H9 (cell line): ENCODE data around the gene EBF4. TPM values are rescaled to one million over a fixed set of nuclear protein-coding genes. Genes with fewer than 3 reads are reported as not detected.

Experiments used
- DNase-seq: peaks from one replicate; pipeline ENCODE4 v3.0.0-alpha.2; 2017
- H2AFZ ChIP-seq: one replicate; pipeline ENCODE4 v1.6.1; 2013; ENCODE audit warnings: mild to moderate bottlenecking, low read length, control low read depth, moderate library complexity
- H2AK5ac ChIP-seq: 2 replicates; pipeline ENCODE4 v1.6.1; 2013; ENCODE audit warnings: low read length, control low read depth, mixed read lengths; ENCODE audit not compliant: insufficient read length
- H2BK120ac ChIP-seq: one replicate; pipeline ENCODE4 v1.6.1; 2013; ENCODE audit warnings: low read depth, mild to moderate bottlenecking, low read length, control low read depth, inconsistent platforms; ENCODE audit not compliant: poor library complexity, severe bottlenecking
- H2BK12ac ChIP-seq: 2 replicates; pipeline ENCODE4 v1.6.1; 2013; ENCODE audit warnings: low read length, control low read depth, mixed read lengths, low read depth; ENCODE audit not compliant: insufficient read length
- H2BK15ac ChIP-seq: 2 replicates; pipeline ENCODE4 v1.6.1; 2013; ENCODE audit warnings: low read depth, low read length, control low read depth
- H2BK20ac ChIP-seq: one replicate; pipeline ENCODE4 v1.6.1; 2013; ENCODE audit warnings: low read depth, mild to moderate bottlenecking, low read length, control low read depth, inconsistent platforms; ENCODE audit not compliant: poor library complexity, severe bottlenecking
- H2BK5ac ChIP-seq: 2 replicates; pipeline ENCODE4 v1.6.1; 2013; ENCODE audit warnings: low read length, control low read depth, mixed read lengths; ENCODE audit not compliant: insufficient read length
- H3K14ac ChIP-seq: 2 replicates; pipeline ENCODE4 v1.6.1; 2013; ENCODE audit warnings: low read length, control low read depth; ENCODE audit not compliant: insufficient read depth
- H3K18ac ChIP-seq: 2 replicates; pipeline ENCODE4 v1.6.1; 2013; ENCODE audit warnings: low read depth, mild to moderate bottlenecking, mixed read lengths, low read length, control low read depth; ENCODE audit not compliant: insufficient read length
- H3K23ac ChIP-seq: 2 replicates; pipeline ENCODE4 v1.6.1; 2013; ENCODE audit warnings: low read length, control low read depth, mixed read lengths, low read depth; ENCODE audit not compliant: insufficient read length
- H3K23me2 ChIP-seq: 2 replicates; pipeline ENCODE4 v1.6.1; 2013; ENCODE audit warnings: low read depth, mild to moderate bottlenecking, mixed read lengths, low read length, control low read depth; ENCODE audit not compliant: insufficient read length, poor library complexity, severe bottlenecking
- H3K27ac ChIP-seq: 2 replicates; pipeline ENCODE4 v1.5.1; 2013; ENCODE audit warnings: low read length, control low read depth, mixed read lengths, low read depth; ENCODE audit not compliant: insufficient read length
- H3K27me3 ChIP-seq: 2 replicates; pipeline ENCODE4 v1.6.1; 2013; ENCODE audit warnings: low read length, control low read depth, inconsistent platforms; ENCODE audit not compliant: insufficient read depth
- H3K4ac ChIP-seq: 2 replicates; pipeline ENCODE4 v1.6.1; 2013; ENCODE audit warnings: low read depth, mild to moderate bottlenecking, control low read depth, inconsistent platforms, low read length, moderate library complexity
- H3K4me1 ChIP-seq: 2 replicates; pipeline ENCODE4 v1.6.1; 2013; ENCODE audit warnings: low read length, control low read depth, inconsistent platforms; ENCODE audit not compliant: insufficient read depth
- H3K4me2 ChIP-seq: 2 replicates; pipeline ENCODE4 v1.6.1; 2013; ENCODE audit warnings: low read length, control low read depth, mixed read lengths; ENCODE audit not compliant: insufficient read length, insufficient read depth
- H3K56ac ChIP-seq: 2 replicates; pipeline ENCODE4 v1.6.1; 2013; ENCODE audit warnings: low read depth, mild to moderate bottlenecking, mixed read lengths, low read length, control low read depth; ENCODE audit not compliant: insufficient read length
- H3K79me1 ChIP-seq: 2 replicates; pipeline ENCODE4 v1.6.1; 2013; ENCODE audit warnings: low read depth, mild to moderate bottlenecking, moderate library complexity, low read length, control low read depth, inconsistent platforms; ENCODE audit not compliant: insufficient read depth, poor library complexity, severe bottlenecking
- H3K79me2 ChIP-seq: 2 replicates; pipeline ENCODE4 v1.6.1; 2013; ENCODE audit warnings: low read length, control low read depth, inconsistent platforms; ENCODE audit not compliant: insufficient read depth
- H3K9ac ChIP-seq: 2 replicates; pipeline ENCODE4 v1.6.1; 2013; ENCODE audit warnings: low read length, control low read depth, mixed read lengths; ENCODE audit not compliant: insufficient read length; ENCODE audit errors: extremely low read depth
- H3K9me3 ChIP-seq: one replicate; pipeline ENCODE4 v1.6.1; 2013; ENCODE audit warnings: low read depth, low read length, inconsistent platforms; ENCODE audit not compliant: control insufficient read depth
- H3T11ph ChIP-seq: one replicate; pipeline ENCODE4 v1.6.1; 2013; ENCODE audit warnings: mild to moderate bottlenecking, low read length, control low read depth, inconsistent platforms
- H4K20me1 ChIP-seq: one replicate; pipeline ENCODE4 v1.6.1; 2013; ENCODE audit not compliant: control insufficient read depth, insufficient read length, insufficient read depth
- H4K5ac ChIP-seq: 2 replicates; pipeline ENCODE4 v1.6.1; 2013; ENCODE audit warnings: low read depth, mild to moderate bottlenecking, mixed read lengths, low read length, control low read depth; ENCODE audit not compliant: insufficient read length
- H4K8ac ChIP-seq: replicated peaks from 2 replicates; pipeline ENCODE4 v1.6.1; 2013; ENCODE audit warnings: low read length, control low read depth, mixed read lengths, low read depth; ENCODE audit not compliant: insufficient read length
- H4K91ac ChIP-seq: 2 replicates; pipeline ENCODE4 v1.6.1; 2013; ENCODE audit warnings: low read depth, mild to moderate bottlenecking, moderate library complexity, mixed read lengths, low read length, control low read depth; ENCODE audit not compliant: insufficient read length
- H3K27ac Mint-ChIP-seq, 3 experiments: 2 replicates in 2 of 3; 3 replicates in 1 of 3; pipeline ENCODE4 v1.8.0; 2020 to 2021; ENCODE audit warnings: mixed read lengths in 3 of 3, mild to moderate bottlenecking in 1 of 3, moderate library complexity in 1 of 3
- H3K27me3 Mint-ChIP-seq: 2 replicates; pipeline ENCODE4 v1.8.0; 2021; ENCODE audit warnings: low read depth, mild to moderate bottlenecking, moderate library complexity, mixed read lengths
- H3K36me3 Mint-ChIP-seq, 3 experiments: 2 replicates in 2 of 3; 3 replicates in 1 of 3; pipeline ENCODE4 v1.8.0; 2020 to 2021; ENCODE audit warnings: low read depth in 3 of 3, mixed read lengths in 3 of 3; ENCODE audit not compliant: insufficient read depth in 1 of 3
- H3K4me1 Mint-ChIP-seq, 2 experiments: 2 replicates each; pipeline ENCODE4 v1.8.0; 2020; ENCODE audit warnings: mixed read lengths in 2 of 2
- H3K4me3 Mint-ChIP-seq, 2 experiments: 2 replicates in 1 of 2; 3 replicates in 1 of 2; pipeline ENCODE4 v1.8.0; 2020 to 2021; ENCODE audit warnings: mild to moderate bottlenecking in 2 of 2, mixed read lengths in 2 of 2, moderate library complexity in 1 of 2
- H3K9me3 Mint-ChIP-seq, 2 experiments: 2 replicates in 1 of 2; 3 replicates in 1 of 2; pipeline ENCODE4 v1.8.0; 2020; ENCODE audit warnings: mild to moderate bottlenecking in 2 of 2, mixed read lengths in 2 of 2, moderate library complexity in 1 of 2
- WGBS: extraction: QIAGEN DNeasy Blood & Tissue Kit; methylation state at CpG from one replicate; pipeline ENCODE4 v1.1.7; 2013; ENCODE audit warnings: missing lambda C conversion rate, low lambda C conversion rate, mixed read lengths; ENCODE audit not compliant: insufficient read length; ENCODE audit errors: extremely low coverage; 5-methylcytosine and 5-hydroxymethylcytosine counted together
- total RNA-seq: library from RNA; stranded (reverse); gene quantifications from 2 replicates; pipeline ENCODE4 v1.2.1, GENCODE V29; 2021
- TF ChIP-seq, protein P1 (sequence below): fragments of 200-600 bp; sonication (generic); conservative IDR thresholded peaks from 3 replicates; pipeline ENCODE4 v1.8.0; 2021; ENCODE audit warnings: antibody characterized with exemption, mild to moderate bottlenecking

Gene EBF4
- total RNA-seq, 1 experiment from 2014 or later, result 3.9 TPM

GRCh38 chr20:2756056-2756611 is 63.6 kb downstream of the EBF4 start:
- H3K14ac ChIP-seq, result no peak overlapping the region
- H3K27ac ChIP-seq, result no peak overlapping the region
- H3K23me2 ChIP-seq, result peaks cover 18% of the 10 kb centered on the region
- no peak overlapping the region for H2BK12ac ChIP-seq
- H3K4me3 Mint-ChIP-seq, result no peak overlapping the region
- TF ChIP-seq, protein P1, sequence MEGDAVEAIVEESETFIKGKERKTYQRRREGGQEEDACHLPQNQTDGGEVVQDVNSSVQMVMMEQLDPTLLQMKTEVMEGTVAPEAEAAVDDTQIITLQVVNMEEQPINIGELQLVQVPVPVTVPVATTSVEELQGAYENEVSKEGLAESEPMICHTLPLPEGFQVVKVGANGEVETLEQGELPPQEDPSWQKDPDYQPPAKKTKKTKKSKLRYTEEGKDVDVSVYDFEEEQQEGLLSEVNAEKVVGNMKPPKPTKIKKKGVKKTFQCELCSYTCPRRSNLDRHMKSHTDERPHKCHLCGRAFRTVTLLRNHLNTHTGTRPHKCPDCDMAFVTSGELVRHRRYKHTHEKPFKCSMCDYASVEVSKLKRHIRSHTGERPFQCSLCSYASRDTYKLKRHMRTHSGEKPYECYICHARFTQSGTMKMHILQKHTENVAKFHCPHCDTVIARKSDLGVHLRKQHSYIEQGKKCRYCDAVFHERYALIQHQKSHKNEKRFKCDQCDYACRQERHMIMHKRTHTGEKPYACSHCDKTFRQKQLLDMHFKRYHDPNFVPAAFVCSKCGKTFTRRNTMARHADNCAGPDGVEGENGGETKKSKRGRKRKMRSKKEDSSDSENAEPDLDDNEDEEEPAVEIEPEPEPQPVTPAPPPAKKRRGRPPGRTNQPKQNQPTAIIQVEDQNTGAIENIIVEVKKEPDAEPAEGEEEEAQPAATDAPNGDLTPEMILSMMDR, result peak; percentile 85
- H2BK15ac ChIP-seq, result no peak overlapping the region
- H2BK20ac ChIP-seq, result no peak overlapping the region
- no peak overlapping the region for H3K9ac ChIP-seq
- H3K36me3 Mint-ChIP-seq, result no peaks in the 10 kb centered on the region
- no peak overlapping the region; a peak in 1 of 7 replicates for H3K27ac Mint-ChIP-seq
- H4K5ac ChIP-seq, result no peak overlapping the region
- H3K79me1 ChIP-seq, result no peaks in the 10 kb centered on the region
- H3K56ac ChIP-seq, result no peak overlapping the region
- no peak overlapping the region for H2AFZ ChIP-seq
- no peak overlapping the region for H3K4ac ChIP-seq
- no peaks in the 10 kb centered on the region for H4K20me1 ChIP-seq
- no CpG with 5 or more reads among the region's 5 CpGs for WGBS
- H3K9me3 Mint-ChIP-seq, result no peaks in the 10 kb centered on the region
- H4K8ac ChIP-seq, result no peak overlapping the region
- H3K4me1 Mint-ChIP-seq, result peaks cover 19 to 43% of the 10 kb centered on the region in 2 experiments
- no peak overlapping the region for H2BK120ac ChIP-seq
- H3K23ac ChIP-seq, result no peak overlapping the region
- no peak overlapping the region for H3K18ac ChIP-seq
- peaks cover 10% of the 10 kb centered on the region; the same call in 1 of the 2 replicates for H3K27me3 ChIP-seq
- no peak overlapping the region for H4K91ac ChIP-seq
- no peaks in the 10 kb centered on the region for H3K9me3 ChIP-seq
- no peak overlapping the region for H2BK5ac ChIP-seq
- H3K4me1 ChIP-seq, result no peaks in the 10 kb centered on the region
- no peaks in the 10 kb centered on the region for H3K79me2 ChIP-seq
- H3K27me3 Mint-ChIP-seq, result peaks cover 50% of the 10 kb centered on the region
- no peak overlapping the region for H3T11ph ChIP-seq
- peak; percentile 79 for DNase-seq
- peak overlapping the region; percentile 3 for H3K4me2 ChIP-seq
- H2AK5ac ChIP-seq, result no peak overlapping the region
